Memory B cell (primary cell): ENCODE results near the gene ASIC2.

Experiments used
- ATAC-seq: fragments of 150-1000 bp; cut with Tn5 transposase; 2 replicates; pipeline ENCODE4 v1.10.0; 2021; ENCODE audit warnings: low read depth, mild to moderate bottlenecking, moderate library complexity
- DNase-seq, 2 donors: peaks; one replicate each; pipeline ENCODE4 v3.0.0; 2022; ENCODE audit warnings: low spot score in 2 of 2
- H3K27ac Mint-ChIP-seq: one replicate; pipeline ENCODE4 v1.8.0; 2022; ENCODE audit warnings: mild to moderate bottlenecking, moderate library complexity, mixed read lengths
- H3K27me3 Mint-ChIP-seq: one replicate; pipeline ENCODE4 v1.8.0; 2022; ENCODE audit warnings: mixed read lengths
- H3K36me3 Mint-ChIP-seq: one replicate; pipeline ENCODE4 v1.8.0; 2022; ENCODE audit warnings: mild to moderate bottlenecking, mixed read lengths
- H3K4me1 Mint-ChIP-seq: one replicate; pipeline ENCODE4 v1.8.0; 2022; ENCODE audit warnings: mixed read lengths
- H3K4me3 Mint-ChIP-seq: one replicate; pipeline ENCODE4 v1.8.0; 2022; ENCODE audit warnings: mild to moderate bottlenecking, moderate library complexity, mixed read lengths
- H3K9me3 Mint-ChIP-seq: one replicate; pipeline ENCODE4 v1.8.0; 2022; ENCODE audit warnings: mixed read lengths

ASIC2 gene

DNA sequence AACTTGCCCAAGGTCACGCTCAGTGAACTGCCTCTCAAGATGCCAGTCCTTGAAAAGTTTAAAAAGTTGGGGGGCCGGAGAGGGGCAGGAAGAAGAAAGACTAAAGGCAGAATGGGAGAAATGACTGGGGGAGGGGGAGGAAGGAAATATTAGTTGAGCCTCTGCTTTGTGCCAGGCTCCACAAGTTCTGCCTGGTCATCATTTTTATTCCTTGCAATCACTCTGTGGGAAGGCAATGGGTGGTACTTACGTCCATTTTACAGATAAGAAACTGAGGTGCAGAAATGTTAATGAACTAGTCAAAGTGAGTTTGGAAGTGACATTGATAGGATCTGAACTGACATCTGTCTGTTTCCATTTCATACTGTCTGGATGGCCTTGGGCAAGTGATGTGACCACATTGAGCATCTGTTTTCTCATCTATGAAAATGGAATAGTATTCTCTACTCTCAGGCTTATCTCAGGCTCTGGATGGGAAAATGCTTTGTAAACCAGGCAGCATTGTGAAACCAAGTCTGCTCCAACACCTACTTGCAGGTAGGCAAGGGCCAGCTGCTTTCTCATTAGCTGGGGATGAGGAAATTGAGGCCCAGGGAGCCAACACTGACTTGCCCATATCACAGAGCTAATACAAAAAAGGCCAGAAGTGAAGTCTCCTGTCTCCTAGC is 19.2 kb downstream of the ASIC2 start:
- no peak for DNase-seq

DNA sequence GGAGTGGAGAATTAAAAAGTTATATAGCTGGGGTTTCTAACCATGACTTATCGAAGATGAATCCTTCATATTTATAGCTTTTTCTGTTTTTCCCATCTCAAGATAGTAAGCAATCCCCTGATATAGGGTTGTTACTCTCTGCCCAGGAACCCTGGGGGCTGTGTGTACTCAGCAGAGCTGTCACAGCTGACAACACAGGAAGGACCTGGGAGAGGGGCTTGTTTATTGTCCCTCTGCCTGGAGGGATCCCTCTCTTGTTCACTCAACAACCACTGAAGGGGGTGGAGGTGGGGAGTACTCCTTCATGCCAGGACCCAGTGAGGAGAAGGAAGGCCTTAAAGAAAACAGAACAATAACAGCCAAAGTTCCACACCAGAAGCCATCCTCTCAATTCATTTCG is 19.8 kb downstream of the ASIC2 start:
- no peak for ATAC-seq
- H3K27me3 Mint-ChIP-seq, result peaks cover 7% of the 10 kb centered on the region
- H3K9me3 Mint-ChIP-seq, result peaks cover 1% of the 10 kb centered on the region
- H3K27ac Mint-ChIP-seq, result no peak overlapping the region
- no peaks in the 10 kb centered on the region for H3K4me1 Mint-ChIP-seq
- no peak for DNase-seq
- H3K4me3 Mint-ChIP-seq, result no peak overlapping the region
- H3K36me3 Mint-ChIP-seq, result no peaks in the 10 kb centered on the region

More for the DNA sequence above, 19.2 kb downstream of the ASIC2 start:
- peaks cover 3% of the 10 kb centered on the region for H3K9me3 Mint-ChIP-seq
- H3K4me3 Mint-ChIP-seq, result no peak overlapping the region
- H3K4me1 Mint-ChIP-seq, result no peaks in the 10 kb centered on the region
- H3K27me3 Mint-ChIP-seq, result peaks cover 9% of the 10 kb centered on the region
- H3K27ac Mint-ChIP-seq, result no peak overlapping the region
- ATAC-seq, result no peak
- no peaks in the 10 kb centered on the region for H3K36me3 Mint-ChIP-seq

DNA sequence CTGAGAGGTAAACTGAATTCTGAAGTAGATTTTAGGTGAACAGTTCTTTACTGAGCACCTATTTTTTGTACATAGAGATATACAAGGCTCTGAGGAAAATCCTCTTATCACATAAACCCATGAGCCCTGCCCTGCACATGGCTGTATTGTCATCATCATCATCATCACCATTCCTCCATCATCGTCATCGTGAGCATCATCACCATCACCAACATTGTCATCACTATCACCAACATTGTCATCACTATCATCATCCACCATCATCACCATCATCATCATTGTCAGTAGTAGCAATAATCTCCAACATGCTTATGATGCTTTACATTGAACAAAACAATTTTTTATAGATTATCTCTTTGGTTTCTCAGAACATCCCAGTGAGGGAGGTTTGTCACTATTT is 20.7 kb downstream of the ASIC2 start:
- Mint-ChIP-seq H3K27ac (no peak overlapping the region), H3K4me1 (no peaks in the 10 kb centered on the region), H3K36me3 (no peaks in the 10 kb centered on the region), H3K9me3 (peaks cover 3% of the 10 kb centered on the region), H3K27me3 (peaks cover 8% of the 10 kb centered on the region), H3K4me3 (no peak overlapping the region)
- no peak for ATAC-seq
- no peak for DNase-seq

DNA sequence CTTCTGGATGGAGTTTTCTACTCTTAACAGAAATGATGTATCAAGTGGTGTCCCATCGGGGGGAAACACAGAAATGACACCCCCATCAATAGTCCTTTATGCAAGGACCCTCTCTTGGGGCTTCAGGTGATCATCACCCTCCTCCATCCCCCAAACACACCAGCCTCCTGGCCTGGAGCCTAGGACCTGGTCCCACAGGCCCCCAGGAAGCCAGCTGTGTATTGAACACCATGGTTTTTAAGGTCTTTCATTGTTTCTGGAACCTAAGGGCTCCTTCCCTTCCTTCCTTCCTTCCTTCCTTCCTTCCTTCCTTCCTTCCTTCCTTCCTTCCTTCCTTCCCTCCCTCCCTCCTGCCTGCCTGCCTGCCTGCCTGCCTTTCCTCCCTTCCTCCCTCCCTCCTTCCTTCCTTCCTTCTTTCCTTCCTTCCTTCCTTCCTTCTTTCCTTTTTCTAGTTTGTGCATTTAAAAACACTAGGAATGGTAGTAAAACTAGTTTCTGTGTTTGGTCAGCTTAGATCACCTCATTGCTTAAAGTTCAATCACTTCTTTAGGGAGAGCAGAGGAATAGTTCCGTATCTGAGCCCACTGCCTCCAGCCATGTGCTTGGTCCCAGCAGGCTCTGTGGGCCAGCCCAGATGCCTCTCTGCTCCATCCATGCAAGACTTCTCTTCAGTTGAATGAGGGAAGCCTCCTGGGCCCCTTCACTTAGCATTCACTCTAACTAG is 23.6 kb downstream of the ASIC2 start:
- no peak overlapping the region for H3K4me3 Mint-ChIP-seq
- H3K36me3 Mint-ChIP-seq, result no peaks in the 10 kb centered on the region
- H3K4me1 Mint-ChIP-seq, result no peaks in the 10 kb centered on the region
- no peak for DNase-seq
- H3K27me3 Mint-ChIP-seq, result peaks cover 8% of the 10 kb centered on the region
- ATAC-seq, result no peak
- H3K9me3 Mint-ChIP-seq, result peaks cover 3% of the 10 kb centered on the region
- no peak overlapping the region for H3K27ac Mint-ChIP-seq

DNA sequence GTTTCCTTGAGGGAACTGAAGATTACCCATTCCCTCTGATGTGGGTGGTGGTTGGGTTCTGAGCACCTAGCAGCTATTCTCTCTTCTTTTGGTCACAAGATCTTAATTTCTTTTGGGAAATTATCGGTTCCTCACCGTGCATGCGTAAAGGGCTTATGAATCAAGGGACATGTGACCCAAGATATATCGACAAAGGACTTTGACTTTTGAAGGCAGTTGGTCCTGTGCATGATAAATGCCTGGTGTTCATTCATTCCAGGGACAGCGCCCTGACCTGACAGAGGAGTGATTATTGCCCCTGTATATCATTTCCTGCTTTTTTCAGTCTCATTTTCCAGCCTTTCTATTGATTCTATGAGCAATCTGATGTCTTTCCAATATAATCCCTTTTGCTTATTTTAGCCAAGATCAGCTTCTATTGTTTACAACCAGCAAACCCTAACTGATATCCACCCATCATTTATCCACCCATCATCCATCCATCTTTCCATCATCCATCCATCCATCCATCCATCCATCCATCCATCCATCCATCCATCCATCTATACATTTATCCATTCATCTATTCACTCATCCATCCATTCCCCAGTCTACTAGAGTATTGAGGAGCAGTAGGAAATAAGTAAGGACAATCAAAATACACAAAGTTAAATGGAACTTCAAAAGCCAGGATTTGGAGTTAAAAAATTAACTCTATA is 25.1 kb downstream of the ASIC2 start:
- Mint-ChIP-seq H3K4me3 (no peak overlapping the region), H3K4me1 (no peaks in the 10 kb centered on the region), H3K27me3 (peaks cover 8% of the 10 kb centered on the region), H3K9me3 (peaks cover 3% of the 10 kb centered on the region), H3K36me3 (no peaks in the 10 kb centered on the region), H3K27ac (no peak overlapping the region)
- ATAC-seq (no peak), DNase-seq (no peak)

DNA sequence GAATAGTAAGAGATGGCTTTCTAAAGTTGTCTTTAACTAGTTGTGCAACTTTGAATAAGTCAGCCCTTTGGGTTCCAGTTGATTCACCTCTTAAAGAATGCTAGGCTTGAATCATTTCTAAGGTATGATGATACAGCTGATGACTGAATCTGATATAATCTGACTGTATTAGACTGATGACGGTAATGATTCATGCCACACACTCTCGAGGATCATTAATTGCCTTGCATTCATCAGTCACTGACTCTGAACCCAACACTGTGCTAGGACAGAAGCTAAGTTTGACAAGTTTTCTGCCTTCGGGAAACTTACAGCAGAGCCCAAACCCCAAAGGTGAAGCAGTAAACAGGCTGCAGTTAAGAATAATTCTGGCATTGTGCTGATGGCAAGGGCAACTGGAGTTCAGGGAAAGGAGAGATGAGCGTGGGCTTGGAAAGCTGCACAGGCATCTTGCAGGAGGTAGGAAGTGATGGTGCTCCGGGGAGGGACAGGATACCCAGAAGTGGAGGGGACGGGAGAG is 25.8 kb downstream of the ASIC2 start:
- Mint-ChIP-seq H3K27ac (no peak overlapping the region), H3K9me3 (peaks cover 3% of the 10 kb centered on the region), H3K36me3 (no peaks in the 10 kb centered on the region), H3K27me3 (peaks cover 8% of the 10 kb centered on the region), H3K4me1 (no peaks in the 10 kb centered on the region), H3K4me3 (no peak overlapping the region)
- DNase-seq (no peak), ATAC-seq (no peak)

DNA sequence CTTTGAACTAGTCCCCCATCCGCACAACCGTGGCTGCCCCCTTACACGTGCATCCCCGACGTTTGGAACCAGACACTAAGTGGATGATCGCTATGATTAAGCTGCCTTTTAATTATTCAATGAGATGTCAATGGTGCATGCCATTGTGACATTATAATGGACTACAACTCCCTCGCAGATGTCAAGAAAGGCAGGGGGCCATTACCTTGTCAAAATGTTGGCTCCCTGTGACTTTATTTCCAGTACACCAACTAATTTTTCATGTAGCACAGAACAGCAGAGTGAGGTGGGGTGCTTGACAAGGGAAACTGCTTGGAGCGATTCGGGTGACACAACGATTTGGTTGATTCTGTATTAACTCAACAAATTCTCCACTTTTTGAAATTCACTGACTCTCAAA is 26.5 kb downstream of the ASIC2 start:
- Mint-ChIP-seq H3K4me1 (no peaks in the 10 kb centered on the region), H3K36me3 (no peaks in the 10 kb centered on the region), H3K9me3 (peaks cover 3% of the 10 kb centered on the region), H3K27ac (no peak overlapping the region), H3K4me3 (no peak overlapping the region), H3K27me3 (peaks cover 8% of the 10 kb centered on the region)
- ATAC-seq, result no peak
- no peak for DNase-seq

DNA sequence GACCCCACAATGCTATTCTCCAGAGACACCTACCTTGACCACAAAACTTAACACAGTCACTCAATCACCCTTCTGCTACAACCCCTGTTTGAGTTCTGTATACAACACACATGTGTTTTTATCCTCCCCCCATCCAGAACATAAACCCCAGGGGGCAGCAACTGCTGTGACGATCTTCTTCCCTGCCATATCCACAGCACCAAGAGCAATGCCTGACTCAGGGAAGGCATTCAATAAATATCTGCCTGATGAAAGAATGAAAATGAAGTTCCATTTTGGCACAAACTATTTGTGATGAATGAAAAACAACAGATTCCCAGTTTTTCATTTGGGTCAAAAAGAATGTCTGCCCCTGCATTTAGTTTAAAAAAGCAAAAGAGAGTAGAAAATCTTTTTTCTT is 27.0 kb downstream of the ASIC2 start:
- Mint-ChIP-seq H3K27ac (no peak overlapping the region), H3K36me3 (no peaks in the 10 kb centered on the region), H3K9me3 (peaks cover 3% of the 10 kb centered on the region), H3K4me3 (no peak overlapping the region), H3K4me1 (no peaks in the 10 kb centered on the region), H3K27me3 (peaks cover 8% of the 10 kb centered on the region)
- DNase-seq (no peak), ATAC-seq (no peak)

DNA sequence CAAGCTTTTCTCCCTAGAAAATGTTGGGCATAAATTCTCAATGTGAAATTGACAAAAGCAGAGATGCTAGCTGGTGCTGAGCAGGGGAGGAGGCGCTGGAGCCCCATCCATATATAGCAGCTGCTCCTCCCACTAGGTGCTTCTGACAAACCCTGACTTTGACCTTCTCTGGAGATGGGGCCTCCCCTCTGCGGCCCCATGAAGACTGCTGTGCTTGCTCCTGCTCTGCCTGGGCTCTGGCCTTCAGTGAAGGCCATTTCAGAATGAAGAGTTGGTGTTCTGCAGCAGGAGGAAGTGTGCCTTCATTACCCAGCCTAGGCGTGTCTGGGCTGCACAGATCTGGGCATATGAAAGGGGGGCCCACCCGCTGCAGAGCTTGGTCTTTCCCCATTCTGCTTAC is 29.7 kb downstream of the ASIC2 start:
- no peaks in the 10 kb centered on the region for H3K4me1 Mint-ChIP-seq
- H3K36me3 Mint-ChIP-seq, result no peaks in the 10 kb centered on the region
- no peak for DNase-seq
- H3K27me3 Mint-ChIP-seq, result peaks cover 15% of the 10 kb centered on the region
- H3K4me3 Mint-ChIP-seq, result no peak overlapping the region
- ATAC-seq, result no peak
- no peak overlapping the region for H3K27ac Mint-ChIP-seq
- H3K9me3 Mint-ChIP-seq, result peaks cover 1% of the 10 kb centered on the region

DNA sequence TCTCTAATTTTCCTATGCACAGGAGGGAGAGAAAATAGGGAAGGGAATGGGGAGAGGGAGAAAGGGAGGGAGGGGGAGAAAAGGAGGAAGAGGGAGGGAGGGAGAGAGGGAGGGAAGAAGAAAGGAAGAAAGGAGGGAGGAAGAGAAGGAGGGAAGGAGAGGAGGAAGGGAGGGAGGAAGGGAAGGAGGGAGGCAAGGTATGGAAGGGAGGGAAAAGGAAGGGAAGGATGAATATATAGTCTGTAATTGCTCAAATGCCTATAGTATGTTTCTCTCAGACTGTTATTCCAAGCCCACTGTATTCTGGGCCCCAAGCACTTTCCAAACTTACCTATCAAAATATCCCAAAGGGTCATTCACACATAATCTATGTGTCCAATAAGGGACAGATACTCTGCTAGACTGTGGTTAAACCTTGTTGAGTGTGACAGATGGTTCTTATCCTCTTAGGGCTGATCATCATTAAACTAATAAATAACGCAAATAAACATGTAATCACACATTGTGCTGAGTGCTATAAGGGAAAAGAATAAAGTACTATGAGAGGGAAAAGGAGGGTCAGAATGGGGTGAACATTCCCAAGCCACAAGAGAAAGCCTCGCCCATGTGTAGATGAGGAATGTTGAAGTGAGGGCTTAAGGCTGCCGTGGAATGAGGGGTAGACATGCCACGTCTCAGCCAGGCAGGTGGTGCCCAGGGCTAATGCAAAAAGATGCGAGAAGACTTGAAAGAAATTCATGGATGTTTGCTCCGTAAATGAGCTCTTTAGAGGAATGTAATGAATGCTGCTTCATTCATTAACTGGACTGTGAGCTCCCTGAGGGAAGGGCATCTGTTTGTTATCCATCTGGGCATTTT is 30.6 kb downstream of the ASIC2 start:
- no peak overlapping the region for H3K4me3 Mint-ChIP-seq
- peaks cover under 1% of the 10 kb centered on the region for H3K9me3 Mint-ChIP-seq

DNA sequence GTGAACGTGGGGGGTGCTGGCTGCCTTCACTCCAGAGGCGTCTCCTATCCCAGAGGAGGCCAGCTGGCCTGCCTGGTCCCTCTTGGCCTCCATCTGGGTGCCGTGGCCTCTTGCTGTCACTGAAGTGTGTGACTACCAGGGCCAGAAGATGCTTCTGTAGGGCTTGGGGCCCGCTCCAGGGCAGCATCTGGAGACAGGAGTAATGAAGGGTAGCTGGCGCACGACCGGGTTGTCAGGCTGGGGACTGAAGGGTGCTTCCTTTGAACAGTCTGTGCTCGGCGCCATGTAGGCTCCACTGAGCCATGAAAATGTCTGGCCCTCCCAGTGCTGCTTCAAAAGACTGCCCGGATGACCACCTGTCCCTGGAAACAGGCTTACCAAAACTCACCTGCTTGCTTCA is 31.3 kb downstream of the ASIC2 start:
- no peaks in the 10 kb centered on the region for H3K36me3 Mint-ChIP-seq
- ATAC-seq, result no peak
- no peak for DNase-seq
- no peaks in the 10 kb centered on the region for H3K4me1 Mint-ChIP-seq
- peaks cover 16% of the 10 kb centered on the region for H3K27me3 Mint-ChIP-seq
- no peak overlapping the region for H3K4me3 Mint-ChIP-seq
- no peaks in the 10 kb centered on the region for H3K9me3 Mint-ChIP-seq
- no peak overlapping the region for H3K27ac Mint-ChIP-seq

More for the DNA sequence above, 30.6 kb downstream of the ASIC2 start:
- Mint-ChIP-seq H3K4me1 (no peaks in the 10 kb centered on the region), H3K27me3 (peaks cover 18% of the 10 kb centered on the region), H3K36me3 (no peaks in the 10 kb centered on the region), H3K27ac (no peak overlapping the region)
- DNase-seq (no peak), ATAC-seq (no peak)

DNA sequence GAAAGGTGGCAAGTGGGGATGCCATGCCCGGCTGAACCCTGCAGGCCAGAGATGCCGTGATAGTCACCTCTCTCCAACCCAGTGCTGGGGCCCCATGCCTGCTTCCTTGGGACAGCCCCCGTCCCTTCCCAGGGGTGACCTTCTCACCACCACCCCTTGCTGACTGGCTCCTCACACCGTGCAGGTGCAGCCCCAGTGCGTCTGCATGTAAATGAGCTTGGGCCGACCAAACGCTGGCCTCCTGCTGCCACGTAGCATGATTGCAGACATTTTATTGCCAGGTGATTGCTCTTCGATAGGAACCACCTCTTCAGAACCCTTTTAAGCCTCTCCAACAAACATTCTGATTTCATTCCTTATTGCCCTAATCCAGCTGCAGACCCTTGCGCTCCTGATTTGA is 32.5 kb downstream of the ASIC2 start:
- Mint-ChIP-seq H3K9me3 (no peaks in the 10 kb centered on the region), H3K27me3 (peaks cover 13% of the 10 kb centered on the region), H3K4me1 (no peaks in the 10 kb centered on the region), H3K27ac (no peak overlapping the region), H3K36me3 (no peaks in the 10 kb centered on the region), H3K4me3 (no peak overlapping the region)
- DNase-seq (no peak), ATAC-seq (no peak)

DNA sequence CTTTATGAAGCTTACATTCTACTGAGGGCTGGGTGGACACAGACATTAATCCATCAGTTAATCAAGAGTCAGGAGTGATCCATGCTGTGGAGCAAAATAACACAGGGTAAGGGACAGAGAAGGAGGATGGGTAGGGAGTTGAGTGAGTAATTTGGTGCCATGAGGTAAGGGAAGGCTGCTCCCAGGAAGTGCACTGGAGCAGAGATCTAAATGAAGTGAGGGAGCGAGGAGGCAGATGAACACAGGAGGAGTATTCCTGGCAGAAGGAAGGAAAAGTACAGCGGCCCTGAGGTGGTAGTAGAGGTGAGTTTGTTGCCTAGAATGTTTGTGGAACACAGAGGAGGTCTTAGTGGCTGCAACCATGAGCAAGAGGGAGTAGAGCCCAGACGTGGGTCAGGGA is 34.8 kb downstream of the ASIC2 start:
- Mint-ChIP-seq H3K4me1 (no peaks in the 10 kb centered on the region), H3K27ac (no peak overlapping the region), H3K9me3 (no peaks in the 10 kb centered on the region), H3K36me3 (no peaks in the 10 kb centered on the region), H3K27me3 (peaks cover 13% of the 10 kb centered on the region), H3K4me3 (no peak overlapping the region)
- DNase-seq (no peak), ATAC-seq (no peak)

DNA sequence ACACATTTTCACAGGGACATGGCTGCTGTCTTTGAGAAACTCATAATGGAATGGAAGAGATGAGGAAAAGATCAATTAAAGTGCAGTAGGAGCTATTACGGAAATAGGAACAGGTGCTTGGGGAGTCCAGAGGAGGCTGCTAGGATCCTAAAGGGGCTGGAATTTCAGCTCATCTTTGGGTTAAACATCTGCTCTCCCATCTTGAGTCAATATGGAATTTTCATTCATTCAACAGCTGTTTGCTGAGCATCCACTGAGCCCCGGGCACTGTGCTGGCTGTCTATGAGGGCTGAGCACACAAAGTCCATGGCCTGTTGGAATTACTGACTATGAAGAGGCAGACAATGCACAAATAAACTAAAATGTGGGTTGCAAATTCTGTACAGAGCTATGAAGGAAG is 47.9 kb downstream of the ASIC2 start:
- Mint-ChIP-seq H3K4me1 (no peaks in the 10 kb centered on the region), H3K4me3 (no peak overlapping the region), H3K27me3 (peaks cover 7% of the 10 kb centered on the region), H3K27ac (no peak overlapping the region), H3K36me3 (no peaks in the 10 kb centered on the region), H3K9me3 (no peaks in the 10 kb centered on the region)
- no peak for DNase-seq
- no peak for ATAC-seq
